Astrocyte of the cerebellum (primary cell): Measurements from ENCODE around the gene CACNA2D1.

ENCODE experiments used
- DNase-seq: peaks from one replicate; pipeline ENCODE4 v3.0.0-alpha.2; 2011; ENCODE audit warnings: low read depth
- H3K4me3 ChIP-seq: 2 replicates; pipeline ENCODE4 v1.5.1; 2011; ENCODE audit warnings: mild to moderate bottlenecking, low read depth, low read length, moderate library complexity
- CTCF ChIP-seq: IDR thresholded peaks from 2 replicates; pipeline ENCODE4 v1.5.1; 2012; ENCODE audit warnings: low read length, low read depth, moderate library complexity, mild to moderate bottlenecking; ENCODE audit errors: missing control alignments
- in situ Hi-C: cut with HindIII; loops from 2 replicates; pipeline ENCODE4 v1.10.0; 2017; ENCODE audit warnings: low sequenced_read_pairs

CACNA2D1 gene

GRCh38 chr7:81983406-81983805, 460.2 kb downstream of the CACNA2D1 start:
- in situ Hi-C loops = no loop called here
- H3K4me3 ChIP-seq = no peak overlapping the region
- no peak for TF ChIP-seq CTCF
- no peak for DNase-seq

DNA sequence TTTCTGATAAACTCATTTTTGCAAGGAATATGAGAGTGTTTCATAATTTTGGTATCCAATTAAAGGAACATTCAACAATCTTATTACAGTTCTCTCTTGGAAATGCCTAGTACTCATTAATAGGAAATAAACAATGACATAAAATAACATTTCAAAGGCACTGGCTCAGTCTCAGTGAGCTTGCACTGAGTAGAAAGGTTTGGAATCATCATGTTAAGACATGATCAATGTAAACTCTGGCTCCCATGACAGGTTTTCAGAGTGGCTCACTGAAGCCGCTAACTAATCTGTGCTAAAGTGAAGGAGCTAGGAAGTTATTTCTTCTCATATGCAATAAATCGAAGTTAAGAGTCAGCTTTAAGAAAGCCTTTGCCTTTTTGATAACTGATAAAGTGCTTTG, 470.5 kb downstream of the CACNA2D1 start:
- H3K4me3 ChIP-seq = no peak overlapping the region
- DNase-seq = no peak
- in situ Hi-C loops = no loop called here
- no peak for TF ChIP-seq CTCF

DNA sequence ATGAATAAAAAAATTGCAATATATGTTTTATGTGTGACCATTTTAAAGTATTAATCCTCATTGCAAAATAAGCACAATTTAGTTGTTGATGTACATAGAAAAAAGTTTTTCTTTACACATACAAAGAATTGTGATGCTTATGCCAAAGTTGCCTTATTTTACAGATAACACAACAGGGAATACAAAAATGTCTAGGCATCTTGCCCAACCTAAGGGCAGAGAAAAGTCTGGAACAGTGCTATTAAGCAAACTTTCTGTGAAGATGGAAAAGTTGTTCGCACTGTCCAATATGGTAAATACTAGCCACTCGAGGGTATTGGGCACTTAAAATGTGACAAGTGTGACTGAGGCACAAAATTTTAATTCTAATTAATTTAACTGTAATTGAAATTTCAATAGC, 483.6 kb downstream of the CACNA2D1 start:
- DNase-seq = no peak
- no peak for TF ChIP-seq CTCF
- no peak overlapping the region for H3K4me3 ChIP-seq
- in situ Hi-C loops = no loop called here

- no peak for DNase-seq
- TF ChIP-seq CTCF = no peak
- H3K4me3 ChIP-seq = no peak overlapping the region
- in situ Hi-C loops = no loop called here
These were observed 486.1 kb downstream of the CACNA2D1 start for GRCh38 chr7:81957517-81957916.

GRCh38 chr7:81956520-81956919, 487.1 kb downstream of the CACNA2D1 start:
- in situ Hi-C loops = no loop called here
- no peak overlapping the region for H3K4me3 ChIP-seq
- peak; percentile 31 for DNase-seq
- peak; percentile 62 for TF ChIP-seq CTCF

GRCh38 chr7:81949306-81949705, 494.3 kb downstream of the CACNA2D1 start:
- in situ Hi-C loops = no loop called here

More at GRCh38 chr7:81949306-81949705, 494.3 kb downstream of the CACNA2D1 start:
- TF ChIP-seq CTCF = no peak
- H3K4me3 ChIP-seq = no peak overlapping the region
- no peak for DNase-seq
